H1 (cell line): ENCODE results near the gene CNDP2. TPM values are rescaled to one million over a fixed set of nuclear protein-coding genes. Genes with fewer than 3 reads are reported as not detected.

Experiments
- ASH2L ChIP-seq: fragments of 200-600, 300-600 bp; sonication (generic); IDR thresholded peaks from one replicate; pipeline ENCODE4 v1.7.1; 2017; ENCODE audit warnings: low read length
- BCL11A ChIP-seq, 2 experiments: IDR thresholded peaks; one replicate each; pipeline ENCODE4 v1.6.1; 2011; ENCODE audit warnings: low read depth in 2 of 2, low read length in 2 of 2, mild to moderate bottlenecking in 2 of 2
- CHD2 ChIP-seq: IDR thresholded peaks from 2 replicates; pipeline ENCODE4 v1.6.1; 2012; ENCODE audit warnings: low read length, improper control_type of control experiment
- CTBP2 ChIP-seq: IDR thresholded peaks from 2 replicates; pipeline ENCODE4 v1.7.0; 2011; ENCODE audit warnings: borderline replicate concordance, mild to moderate bottlenecking, moderate library complexity, mixed read lengths, low read length; ENCODE audit not compliant: insufficient read depth, insufficient read length
- EP300 ChIP-seq, 2 experiments: IDR thresholded peaks; 1 replicate in 1 of 2; 2 replicates in 1 of 2; pipeline ENCODE4 v1.6.1; 2011 to 2012; ENCODE audit warnings: low read depth in 2 of 2, low read length in 2 of 2, mild to moderate bottlenecking in 2 of 2, borderline replicate concordance in 1 of 2, inconsistent platforms in 1 of 2, moderate library complexity in 1 of 2
- EZH2 ChIP-seq: fragments of 200-600 bp; sonication (generic); IDR thresholded peaks from 2 replicates; pipeline ENCODE4 v1.7.1; 2012; ENCODE audit warnings: low read depth, mild to moderate bottlenecking, moderate library complexity, low read length, inconsistent platforms; ENCODE audit not compliant: severe bottlenecking
- GABPA ChIP-seq: IDR thresholded peaks from 2 replicates; pipeline ENCODE4 v1.6.1; 2011; ENCODE audit warnings: mild to moderate bottlenecking, low read length, moderate library complexity, borderline replicate concordance; ENCODE audit not compliant: insufficient read depth
- RNF2 ChIP-seq: fragments of 200-900, 300-1000 bp; sonication (generic); IDR thresholded peaks from 2 replicates; pipeline ENCODE4 v1.7.1; 2016; ENCODE audit warnings: borderline replicate concordance, low read depth, mild to moderate bottlenecking, antibody characterized with exemption, low read length; ENCODE audit not compliant: poor library complexity, severe bottlenecking; ENCODE audit errors: missing control alignments
- SP2 ChIP-seq: IDR thresholded peaks from 2 replicates; pipeline ENCODE4 v1.6.1; 2012; ENCODE audit warnings: mild to moderate bottlenecking, low read length, inconsistent platforms
- TEAD4 ChIP-seq: IDR thresholded peaks from 2 replicates; pipeline ENCODE4 v1.6.1; 2012; ENCODE audit warnings: low read depth, low read length, inconsistent platforms, mixed read lengths
- polyA plus RNA-seq, 7 experiments: library from polyadenylated mRNA; depleted of rRNA in 3 of 7; stranded (reverse) in 5 of 7; unstranded in 2 of 7; fragments of >200 nt in 5 of 7; fragments of 200-250 nt in 2 of 7; gene quantifications; 1 replicate in 5 of 7; 2 replicates in 1 of 7; 4 replicates in 1 of 7; pipeline versions ENCODE4 v1.2.1 to v1.2.3, GENCODE V29; 2011 to 2013; ENCODE audit warnings: missing spikeins in 2 of 7, mixed read lengths in 2 of 7
- total RNA-seq: library from RNA; stranded (reverse); fragmentation: NEBNext Ultra II Directional; extraction: Animal tissue kit (Norgen Biotek cat#: 25700); gene quantifications from 2 replicates; pipeline ENCODE4 v1.2.1, GENCODE V29; 2021
- TF ChIP-seq, protein P1 (sequence below): fragments of 300-600 bp; sonication (generic); IDR thresholded peaks from 2 replicates; pipeline ENCODE4 v1.7.1; 2012; ENCODE audit warnings: low read length, moderate library complexity, mild to moderate bottlenecking, inconsistent platforms; ENCODE audit not compliant: insufficient replicate concordance

Gene CNDP2
- total and polyA plus RNA-seq, 2 of the 8 experiments (the other 6 are each of a cell fraction or from before 2014, with no cell fraction given) = 71.8 to 243 TPM

DNA sequence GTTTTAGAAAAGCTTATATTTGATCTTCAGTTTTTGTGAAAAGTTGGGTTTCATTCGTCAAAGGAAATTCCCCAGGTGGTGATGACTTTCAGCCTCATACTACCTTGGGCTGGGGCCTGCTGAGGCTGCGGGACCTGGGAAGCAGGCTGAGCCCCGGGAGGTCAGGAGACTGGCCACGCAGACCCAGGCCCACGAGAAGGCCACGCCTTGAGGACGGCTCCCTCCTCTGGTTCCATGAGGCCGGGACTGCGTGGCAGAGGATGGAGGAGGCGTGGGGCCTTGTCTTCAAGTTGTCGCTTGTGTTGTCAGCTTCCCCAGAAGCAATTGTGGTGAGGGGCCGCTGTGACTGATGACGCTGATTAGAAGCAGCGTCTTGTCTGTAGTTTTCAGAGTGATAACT is 11.8 kb downstream of the CNDP2 start (continued):
- TF ChIP-seq, protein P1, sequence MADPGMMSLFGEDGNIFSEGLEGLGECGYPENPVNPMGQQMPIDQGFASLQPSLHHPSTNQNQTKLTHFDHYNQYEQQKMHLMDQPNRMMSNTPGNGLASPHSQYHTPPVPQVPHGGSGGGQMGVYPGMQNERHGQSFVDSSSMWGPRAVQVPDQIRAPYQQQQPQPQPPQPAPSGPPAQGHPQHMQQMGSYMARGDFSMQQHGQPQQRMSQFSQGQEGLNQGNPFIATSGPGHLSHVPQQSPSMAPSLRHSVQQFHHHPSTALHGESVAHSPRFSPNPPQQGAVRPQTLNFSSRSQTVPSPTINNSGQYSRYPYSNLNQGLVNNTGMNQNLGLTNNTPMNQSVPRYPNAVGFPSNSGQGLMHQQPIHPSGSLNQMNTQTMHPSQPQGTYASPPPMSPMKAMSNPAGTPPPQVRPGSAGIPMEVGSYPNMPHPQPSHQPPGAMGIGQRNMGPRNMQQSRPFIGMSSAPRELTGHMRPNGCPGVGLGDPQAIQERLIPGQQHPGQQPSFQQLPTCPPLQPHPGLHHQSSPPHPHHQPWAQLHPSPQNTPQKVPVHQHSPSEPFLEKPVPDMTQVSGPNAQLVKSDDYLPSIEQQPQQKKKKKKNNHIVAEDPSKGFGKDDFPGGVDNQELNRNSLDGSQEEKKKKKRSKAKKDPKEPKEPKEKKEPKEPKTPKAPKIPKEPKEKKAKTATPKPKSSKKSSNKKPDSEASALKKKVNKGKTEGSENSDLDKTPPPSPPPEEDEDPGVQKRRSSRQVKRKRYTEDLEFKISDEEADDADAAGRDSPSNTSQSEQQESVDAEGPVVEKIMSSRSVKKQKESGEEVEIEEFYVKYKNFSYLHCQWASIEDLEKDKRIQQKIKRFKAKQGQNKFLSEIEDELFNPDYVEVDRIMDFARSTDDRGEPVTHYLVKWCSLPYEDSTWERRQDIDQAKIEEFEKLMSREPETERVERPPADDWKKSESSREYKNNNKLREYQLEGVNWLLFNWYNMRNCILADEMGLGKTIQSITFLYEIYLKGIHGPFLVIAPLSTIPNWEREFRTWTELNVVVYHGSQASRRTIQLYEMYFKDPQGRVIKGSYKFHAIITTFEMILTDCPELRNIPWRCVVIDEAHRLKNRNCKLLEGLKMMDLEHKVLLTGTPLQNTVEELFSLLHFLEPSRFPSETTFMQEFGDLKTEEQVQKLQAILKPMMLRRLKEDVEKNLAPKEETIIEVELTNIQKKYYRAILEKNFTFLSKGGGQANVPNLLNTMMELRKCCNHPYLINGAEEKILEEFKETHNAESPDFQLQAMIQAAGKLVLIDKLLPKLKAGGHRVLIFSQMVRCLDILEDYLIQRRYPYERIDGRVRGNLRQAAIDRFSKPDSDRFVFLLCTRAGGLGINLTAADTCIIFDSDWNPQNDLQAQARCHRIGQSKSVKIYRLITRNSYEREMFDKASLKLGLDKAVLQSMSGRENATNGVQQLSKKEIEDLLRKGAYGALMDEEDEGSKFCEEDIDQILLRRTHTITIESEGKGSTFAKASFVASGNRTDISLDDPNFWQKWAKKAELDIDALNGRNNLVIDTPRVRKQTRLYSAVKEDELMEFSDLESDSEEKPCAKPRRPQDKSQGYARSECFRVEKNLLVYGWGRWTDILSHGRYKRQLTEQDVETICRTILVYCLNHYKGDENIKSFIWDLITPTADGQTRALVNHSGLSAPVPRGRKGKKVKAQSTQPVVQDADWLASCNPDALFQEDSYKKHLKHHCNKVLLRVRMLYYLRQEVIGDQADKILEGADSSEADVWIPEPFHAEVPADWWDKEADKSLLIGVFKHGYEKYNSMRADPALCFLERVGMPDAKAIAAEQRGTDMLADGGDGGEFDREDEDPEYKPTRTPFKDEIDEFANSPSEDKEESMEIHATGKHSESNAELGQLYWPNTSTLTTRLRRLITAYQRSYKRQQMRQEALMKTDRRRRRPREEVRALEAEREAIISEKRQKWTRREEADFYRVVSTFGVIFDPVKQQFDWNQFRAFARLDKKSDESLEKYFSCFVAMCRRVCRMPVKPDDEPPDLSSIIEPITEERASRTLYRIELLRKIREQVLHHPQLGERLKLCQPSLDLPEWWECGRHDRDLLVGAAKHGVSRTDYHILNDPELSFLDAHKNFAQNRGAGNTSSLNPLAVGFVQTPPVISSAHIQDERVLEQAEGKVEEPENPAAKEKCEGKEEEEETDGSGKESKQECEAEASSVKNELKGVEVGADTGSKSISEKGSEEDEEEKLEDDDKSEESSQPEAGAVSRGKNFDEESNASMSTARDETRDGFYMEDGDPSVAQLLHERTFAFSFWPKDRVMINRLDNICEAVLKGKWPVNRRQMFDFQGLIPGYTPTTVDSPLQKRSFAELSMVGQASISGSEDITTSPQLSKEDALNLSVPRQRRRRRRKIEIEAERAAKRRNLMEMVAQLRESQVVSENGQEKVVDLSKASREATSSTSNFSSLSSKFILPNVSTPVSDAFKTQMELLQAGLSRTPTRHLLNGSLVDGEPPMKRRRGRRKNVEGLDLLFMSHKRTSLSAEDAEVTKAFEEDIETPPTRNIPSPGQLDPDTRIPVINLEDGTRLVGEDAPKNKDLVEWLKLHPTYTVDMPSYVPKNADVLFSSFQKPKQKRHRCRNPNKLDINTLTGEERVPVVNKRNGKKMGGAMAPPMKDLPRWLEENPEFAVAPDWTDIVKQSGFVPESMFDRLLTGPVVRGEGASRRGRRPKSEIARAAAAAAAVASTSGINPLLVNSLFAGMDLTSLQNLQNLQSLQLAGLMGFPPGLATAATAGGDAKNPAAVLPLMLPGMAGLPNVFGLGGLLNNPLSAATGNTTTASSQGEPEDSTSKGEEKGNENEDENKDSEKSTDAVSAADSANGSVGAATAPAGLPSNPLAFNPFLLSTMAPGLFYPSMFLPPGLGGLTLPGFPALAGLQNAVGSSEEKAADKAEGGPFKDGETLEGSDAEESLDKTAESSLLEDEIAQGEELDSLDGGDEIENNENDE = no peak
- TF ChIP-seq BCL11A (IDR thresholded peaks at IDR 0.05; ENCODE audit: low read depth in 2 of 2, low read length in 2 of 2) (no peak), TEAD4 (no peak), RNF2 (no peak), SP2 (no peak), CHD2 (no peak), EP300 (IDR thresholded peaks at IDR 0.05; ENCODE audit: borderline replicate concordance in 1 of 2, low read depth in 2 of 2, low read length in 2 of 2) (no peak), CTBP2 (no peak), GABPA (no peak), ASH2L (no peak), EZH2 (no peak)
